Measurements from ENCODE around the gene ERFE. TPM values are rescaled to one million over a fixed set of nuclear protein-coding genes. Genes with fewer than 3 reads are reported as not detected.

ERFE gene
- total and polyA plus RNA-seq, 10 of the 15 experiments (the other 5 are each of a cell fraction or from before 2014, with no cell fraction given): not detected

GRCh38 chr2:238203094-238203972 is 44.6 kb downstream of the ERFE start, which contains the start of gene ILKAP (continued):
- TF ChIP-seq BHLHE40 (IDR thresholded peaks at IDR 0.05; ENCODE audit: borderline replicate concordance in 1 of 2, low read depth in 2 of 2, low read length in 1 of 2) (peak; percentile 81 to 98), NR2F1 (conservative IDR thresholded peaks at IDR 0.05) (0 out of 2 replicates have a peak, but pooled peaks have one; percentile 33), ZBTB33 (IDR thresholded peaks at IDR 0.05) (no peak), CREB1 (IDR thresholded peaks at IDR 0.05; ENCODE audit: low read depth) (0 out of 2 replicates have a peak, but pooled peaks have one; percentile 10), LARP7 (IDR thresholded peaks at IDR 0.05) (peak; percentile 95), NFYB (IDR thresholded peaks at IDR 0.05; ENCODE audit: insufficient read depth, low read depth, low read length) (peak; percentile 56; the same call in 1 of the 2 replicates), EGR1 (IDR thresholded peaks at IDR 0.05; ENCODE audit: borderline replicate concordance in 1 of 2, low read depth in 2 of 2, low read length in 2 of 2) (peak in 1 of 2 experiments; percentile 56; a peak in 1 of 3 replicates), YY1 (IDR thresholded peaks at IDR 0.05; ENCODE audit: low read depth, low read length) (peak; percentile 89), TAF1 (IDR thresholded peaks at IDR 0.05; ENCODE audit: borderline replicate concordance, low read depth, low read length) (peak; percentile 51; the same call in 1 of the 2 replicates), BCLAF1 (IDR thresholded peaks at IDR 0.05) (0 out of 2 replicates have a peak, but pooled peaks have one; percentile 35), POLR2A (IDR thresholded peaks at IDR 0.05; ENCODE audit: low read depth, low read length) (peak; percentile 91), BACH1 (IDR thresholded peaks at IDR 0.05; ENCODE audit: borderline replicate concordance) (peak; percentile 81), MXI1 (IDR thresholded peaks at IDR 0.05; ENCODE audit: low read depth, low read length) (no peak), IRF5 (IDR thresholded peaks at IDR 0.05; ENCODE audit: borderline replicate concordance) (no peak), ZBTB4 (CRISPR knock-in tag; IDR thresholded peaks at IDR 0.05) (no peak), RB1 (IDR thresholded peaks at IDR 0.05; ENCODE audit: borderline replicate concordance) (peak; percentile 93; the same call in 1 of the 2 replicates), CHD4 (IDR thresholded peaks at IDR 0.05) (no peak)

Data from GM12878 (cell line).